MM.1S (cell line): ENCODE measurements around the gene DCLRE1A.

Source experiments
- DNase-seq: peaks from one replicate; pipeline ENCODE4 v3.0.0-alpha.2; 2015
- H2AFZ ChIP-seq: fragments of 300-600 bp; sonication (generic); 2 replicates; pipeline ENCODE4 v1.6.0; 2016; ENCODE audit warnings: antibody characterized with exemption, low read length
- H3F3A ChIP-seq: fragments of 300-600 bp; sonication (generic); 2 replicates; pipeline ENCODE4 v1.6.1; 2016; ENCODE audit warnings: mild to moderate bottlenecking, antibody characterized with exemption, low read length, moderate library complexity, mixed read lengths; ENCODE audit not compliant: insufficient read depth
- H3K27ac ChIP-seq: fragments of 300-600 bp; sonication (generic); 2 replicates; pipeline ENCODE4 v1.5.1; 2016; ENCODE audit warnings: mild to moderate bottlenecking, low read length
- H3K27me3 ChIP-seq: fragments of 300-600 bp; sonication (generic); replicated peaks from 2 replicates; pipeline ENCODE4 v1.6.0; 2016; ENCODE audit warnings: low read length; ENCODE audit not compliant: insufficient read depth
- H3K36me3 ChIP-seq: fragments of 300-600 bp; sonication (generic); replicated peaks from 2 replicates; pipeline ENCODE4 v1.6.1; 2016; ENCODE audit warnings: mild to moderate bottlenecking, low read length, mixed read lengths; ENCODE audit not compliant: insufficient read depth
- H3K4me1 ChIP-seq: fragments of 300-600 bp; sonication (generic); 2 replicates; pipeline ENCODE4 v1.6.1; 2016; ENCODE audit warnings: low read length, mixed read lengths
- H3K4me2 ChIP-seq: fragments of 300-600 bp; sonication (generic); 2 replicates; pipeline ENCODE4 v1.6.0; 2016; ENCODE audit warnings: low read depth, low read length
- H3K4me3 ChIP-seq: fragments of 300-600 bp; sonication (generic); 2 replicates; pipeline ENCODE4 v1.5.1; 2016; ENCODE audit warnings: low read length, mixed read lengths
- H3K79me2 ChIP-seq: fragments of 300-600 bp; sonication (generic); 2 replicates; pipeline ENCODE4 v1.6.1; 2016; ENCODE audit warnings: mixed run types, low read length, mixed read lengths
- H3K9ac ChIP-seq: fragments of 300-600 bp; sonication (generic); 2 replicates; pipeline ENCODE4 v1.6.1; 2016; ENCODE audit warnings: low read length, mixed read lengths
- H3K9me2 ChIP-seq: fragments of 300-600 bp; sonication (generic); replicated peaks from 2 replicates; pipeline ENCODE4 v1.6.1; 2016; ENCODE audit warnings: mild to moderate bottlenecking, low read length, mixed read lengths; ENCODE audit not compliant: insufficient read depth
- H3K9me3 ChIP-seq: fragments of 300-600 bp; sonication (generic); replicated peaks from 2 replicates; pipeline ENCODE4 v1.6.1; 2016; ENCODE audit warnings: mild to moderate bottlenecking, low read length, mixed read lengths; ENCODE audit not compliant: insufficient read depth
- H4K20me1 ChIP-seq: fragments of 300-600 bp; sonication (generic); 2 replicates; pipeline ENCODE4 v1.6.1; 2016; ENCODE audit warnings: mild to moderate bottlenecking, low read length, moderate library complexity, mixed read lengths; ENCODE audit not compliant: insufficient read depth
- EZH2 ChIP-seq: fragments of 300-600 bp; sonication (generic); optimal IDR thresholded peaks from 2 replicates; pipeline ENCODE3; 2017; ENCODE audit warnings: low read depth, mild to moderate bottlenecking, antibody characterized with exemption, low read length, mixed read lengths
- EZH2phosphoT487 ChIP-seq: fragments of 300-600 bp; sonication (generic); IDR thresholded peaks from 2 replicates; pipeline ENCODE4 v1.6.1; 2018; ENCODE audit warnings: antibody characterized with exemption, low read length
- TF ChIP-seq, protein P1 (sequence below): fragments of 300-600 bp; sonication (generic); IDR thresholded peaks from 2 replicates; pipeline ENCODE4 v1.5.1; 2016; ENCODE audit warnings: antibody characterized with exemption, low read length, mixed read lengths

The DCLRE1A gene

DNA sequence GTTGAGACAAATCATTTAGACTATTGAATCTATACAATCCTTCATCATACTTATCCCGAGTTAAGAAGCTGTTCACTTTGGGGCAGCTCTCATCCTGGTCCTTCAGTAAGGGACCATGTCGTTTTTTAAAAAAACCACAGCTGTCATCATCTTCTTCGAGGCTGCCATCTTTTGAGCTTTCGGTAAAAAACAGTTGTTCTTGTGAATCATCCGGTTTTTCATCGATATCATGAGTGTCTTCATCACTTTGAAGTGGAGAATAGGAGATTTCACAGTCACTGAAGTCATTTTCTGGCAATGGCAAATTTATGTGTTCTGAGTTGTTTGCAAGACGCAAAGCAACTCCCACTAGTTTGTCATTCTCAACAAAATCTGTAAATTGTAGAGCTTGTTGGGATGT, 3.9 kb downstream of the DCLRE1A start:
- Histone ChIP-seq H3K9ac (no peak overlapping the region), H3K27me3 (no peaks in the 10 kb centered on the region), H2AFZ (no peak overlapping the region), H3K4me3 (no peak overlapping the region), H3F3A (no peaks in the 10 kb centered on the region), H4K20me1 (no peaks in the 10 kb centered on the region), H3K4me2 (no peak overlapping the region), H3K27ac (no peak overlapping the region), H3K4me1 (peaks cover 11% of the 10 kb centered on the region), H3K36me3 (no peaks in the 10 kb centered on the region), H3K9me2 (no peaks in the 10 kb centered on the region), H3K79me2 (peaks cover 7% of the 10 kb centered on the region), H3K9me3 (no peaks in the 10 kb centered on the region)
- no peak for DNase-seq
- no peak for TF ChIP-seq EZH2
- TF ChIP-seq, protein P1, sequence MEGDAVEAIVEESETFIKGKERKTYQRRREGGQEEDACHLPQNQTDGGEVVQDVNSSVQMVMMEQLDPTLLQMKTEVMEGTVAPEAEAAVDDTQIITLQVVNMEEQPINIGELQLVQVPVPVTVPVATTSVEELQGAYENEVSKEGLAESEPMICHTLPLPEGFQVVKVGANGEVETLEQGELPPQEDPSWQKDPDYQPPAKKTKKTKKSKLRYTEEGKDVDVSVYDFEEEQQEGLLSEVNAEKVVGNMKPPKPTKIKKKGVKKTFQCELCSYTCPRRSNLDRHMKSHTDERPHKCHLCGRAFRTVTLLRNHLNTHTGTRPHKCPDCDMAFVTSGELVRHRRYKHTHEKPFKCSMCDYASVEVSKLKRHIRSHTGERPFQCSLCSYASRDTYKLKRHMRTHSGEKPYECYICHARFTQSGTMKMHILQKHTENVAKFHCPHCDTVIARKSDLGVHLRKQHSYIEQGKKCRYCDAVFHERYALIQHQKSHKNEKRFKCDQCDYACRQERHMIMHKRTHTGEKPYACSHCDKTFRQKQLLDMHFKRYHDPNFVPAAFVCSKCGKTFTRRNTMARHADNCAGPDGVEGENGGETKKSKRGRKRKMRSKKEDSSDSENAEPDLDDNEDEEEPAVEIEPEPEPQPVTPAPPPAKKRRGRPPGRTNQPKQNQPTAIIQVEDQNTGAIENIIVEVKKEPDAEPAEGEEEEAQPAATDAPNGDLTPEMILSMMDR: no peak

DNA sequence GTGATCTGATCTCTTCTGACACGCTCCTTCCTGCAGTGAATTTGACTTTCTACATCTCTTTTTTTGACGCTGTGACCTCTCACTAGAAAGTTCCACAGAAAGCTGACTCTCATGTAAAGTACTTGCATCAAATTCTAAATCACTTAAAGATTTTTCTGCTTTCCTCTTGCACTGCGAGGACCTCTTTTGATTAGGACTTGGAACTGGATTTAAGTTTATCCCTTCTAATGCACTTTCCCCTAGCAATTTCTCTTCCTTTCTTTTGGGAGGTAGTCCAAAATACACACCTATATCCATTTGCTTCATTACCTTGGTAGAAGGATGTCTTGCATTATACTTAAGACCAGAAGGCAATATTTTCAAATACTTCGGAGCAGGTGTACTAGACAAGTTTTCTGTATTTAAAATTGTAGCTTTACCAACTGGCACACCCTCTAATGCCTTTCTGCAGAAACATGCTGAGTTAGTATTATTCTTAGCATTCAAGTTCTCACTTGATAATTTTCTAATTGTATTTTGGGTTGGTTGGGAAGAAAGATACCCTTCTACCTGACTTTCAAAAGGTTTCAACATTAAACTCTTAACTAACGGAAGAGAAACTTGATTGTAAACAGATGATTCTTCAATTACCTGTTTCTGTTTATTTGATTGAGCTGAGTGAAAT, 4.6 kb downstream of the DCLRE1A start:
- no peak overlapping the region for H3K9ac ChIP-seq
- H3K4me1 ChIP-seq: peaks cover 11% of the 10 kb centered on the region
- H3K79me2 ChIP-seq: 0 out of 2 replicates have a peak, but pooled peaks cover under 1% of the 10 kb centered on the region
- no peak for DNase-seq
- H2AFZ ChIP-seq: no peak overlapping the region
- no peak overlapping the region for H3K27ac ChIP-seq
- no peaks in the 10 kb centered on the region for H4K20me1 ChIP-seq
- H3F3A ChIP-seq: no peaks in the 10 kb centered on the region
- no peaks in the 10 kb centered on the region for H3K9me3 ChIP-seq
- H3K4me3 ChIP-seq: no peak overlapping the region
- H3K4me2 ChIP-seq: no peak overlapping the region
- H3K9me2 ChIP-seq: no peaks in the 10 kb centered on the region
- H3K36me3 ChIP-seq: no peaks in the 10 kb centered on the region
- H3K27me3 ChIP-seq: no peaks in the 10 kb centered on the region
- no peak for TF ChIP-seq EZH2
- no peak for TF ChIP-seq EZH2phosphoT487
- TF ChIP-seq, protein P1: no peak

DNA sequence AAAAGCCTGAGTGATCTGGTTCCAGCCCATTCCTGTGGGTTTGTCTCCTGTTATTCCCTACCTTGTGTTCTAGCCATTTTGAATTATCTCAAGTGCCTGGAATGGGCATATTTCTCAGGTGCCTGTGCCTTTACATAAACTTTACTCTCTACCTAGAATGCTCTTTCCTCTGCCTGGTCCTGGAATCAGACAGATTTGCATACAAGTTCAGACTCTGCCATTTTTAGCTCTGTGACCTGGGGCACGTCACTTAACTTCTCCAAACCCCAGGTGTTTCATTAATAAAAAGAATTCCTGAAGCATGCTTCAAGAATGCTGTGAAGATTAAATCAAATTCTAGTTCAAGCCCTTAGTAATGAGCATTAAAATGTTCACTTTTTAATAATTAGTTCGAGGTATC, 7.8 kb downstream of the DCLRE1A start:
- TF ChIP-seq, protein P1: no peak
- no peak for TF ChIP-seq EZH2phosphoT487
- TF ChIP-seq EZH2: no peak
- Histone ChIP-seq H3K4me3 (no peak overlapping the region), H3K27ac (no peak overlapping the region), H3K79me2 (no peaks in the 10 kb centered on the region), H4K20me1 (no peaks in the 10 kb centered on the region), H3K9me2 (no peaks in the 10 kb centered on the region), H3K4me1 (peaks cover 11% of the 10 kb centered on the region), H3K27me3 (no peaks in the 10 kb centered on the region), H2AFZ (no peak overlapping the region), H3K4me2 (peak overlapping the region; percentile 32; the same call in 1 of the 2 replicates), H3K9me3 (no peaks in the 10 kb centered on the region), H3F3A (no peaks in the 10 kb centered on the region), H3K36me3 (no peaks in the 10 kb centered on the region), H3K9ac (no peak overlapping the region)
- DNase-seq: peak; percentile 22
